Nephron progenitor cell (in vitro differentiated cells): ENCODE results near the gene BRINP2.
A peak's percentile ranks its signal among the peaks of the same experiment; 100 is the strongest.

ENCODE experiments used
- DNase-seq: peaks from one replicate; pipeline ENCODE4 v3.0.0; 2021
- H3K27ac Mint-ChIP-seq: 2 replicates; pipeline ENCODE4 v1.8.0; 2021; ENCODE audit warnings: mild to moderate bottlenecking, moderate library complexity, mixed read lengths
- H3K27me3 Mint-ChIP-seq: 2 replicates; pipeline ENCODE4 v1.8.0; 2021; ENCODE audit warnings: mild to moderate bottlenecking, low read depth, mixed read lengths; ENCODE audit not compliant: poor library complexity
- H3K36me3 Mint-ChIP-seq: 2 replicates; pipeline ENCODE4 v1.8.0; 2021; ENCODE audit warnings: low read depth, mixed read lengths
- H3K4me1 Mint-ChIP-seq: 2 replicates; pipeline ENCODE4 v1.8.0; 2021; ENCODE audit warnings: mixed read lengths
- H3K4me3 Mint-ChIP-seq: 2 replicates; pipeline ENCODE4 v1.8.0; 2021; ENCODE audit warnings: mild to moderate bottlenecking, moderate library complexity, mixed read lengths
- H3K9me3 Mint-ChIP-seq: 2 replicates; pipeline ENCODE4 v1.8.0; 2021; ENCODE audit warnings: mild to moderate bottlenecking, moderate library complexity, mixed read lengths
- TF ChIP-seq, protein P1 (sequence below): fragments of 200-600 bp; sonication (generic); IDR thresholded peaks from 2 replicates; pipeline ENCODE4 v1.5.0; 2021; ENCODE audit warnings: antibody characterized with exemption

The BRINP2 gene

DNA sequence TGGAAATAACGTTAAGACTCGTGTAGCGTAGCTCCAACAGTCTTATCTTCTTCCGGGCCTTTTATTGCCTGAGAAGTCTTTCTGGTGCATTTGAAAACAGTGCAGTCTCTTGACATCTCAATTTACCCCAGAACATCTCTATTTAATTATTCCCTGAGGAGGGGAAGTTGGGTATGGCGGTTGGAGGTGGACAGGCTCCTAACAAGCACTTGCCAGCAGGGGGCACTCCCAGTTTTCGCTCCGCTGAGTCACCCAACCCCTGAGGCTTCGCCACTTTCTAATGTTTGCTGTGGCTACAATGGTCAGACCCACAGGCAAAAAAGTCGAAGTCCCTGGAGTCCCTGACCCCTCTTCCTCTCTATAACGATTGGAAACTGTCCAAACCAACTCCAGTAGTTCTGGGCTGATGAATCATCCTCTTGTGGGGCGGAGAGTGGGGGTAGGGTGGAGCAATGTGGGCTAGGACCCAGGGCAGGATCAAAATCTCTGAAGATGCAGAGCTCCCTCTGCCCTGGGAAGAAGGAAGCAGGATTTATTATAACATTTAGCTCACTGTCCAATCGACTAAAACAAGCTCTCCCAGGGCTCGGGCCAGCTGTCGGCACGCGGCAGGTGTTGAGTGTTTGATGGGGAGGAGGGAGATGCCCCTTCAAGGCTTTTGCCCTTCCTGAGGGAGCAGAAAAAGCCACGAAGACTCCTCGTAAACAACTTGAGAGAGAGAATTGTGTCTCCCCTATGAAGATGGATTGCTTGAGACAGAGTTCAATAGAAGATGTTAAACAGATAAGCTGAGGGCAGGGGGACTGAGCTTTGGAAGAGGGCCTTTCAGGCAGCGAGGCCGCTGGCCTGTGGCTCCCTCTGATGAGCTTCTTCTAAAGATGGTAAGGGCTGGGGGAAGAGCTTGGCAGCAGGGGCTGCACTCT, 85.7 kb downstream of the BRINP2 start:
- Mint-ChIP-seq H3K4me1 (peaks cover 28% of the 10 kb centered on the region), H3K36me3 (no peaks in the 10 kb centered on the region), H3K4me3 (no peak overlapping the region), H3K27me3 (peaks cover 7% of the 10 kb centered on the region), H3K27ac (peak overlapping the region; percentile 70), H3K9me3 (no peaks in the 10 kb centered on the region)
- DNase-seq: peak; percentile 65
- TF ChIP-seq, protein P1, sequence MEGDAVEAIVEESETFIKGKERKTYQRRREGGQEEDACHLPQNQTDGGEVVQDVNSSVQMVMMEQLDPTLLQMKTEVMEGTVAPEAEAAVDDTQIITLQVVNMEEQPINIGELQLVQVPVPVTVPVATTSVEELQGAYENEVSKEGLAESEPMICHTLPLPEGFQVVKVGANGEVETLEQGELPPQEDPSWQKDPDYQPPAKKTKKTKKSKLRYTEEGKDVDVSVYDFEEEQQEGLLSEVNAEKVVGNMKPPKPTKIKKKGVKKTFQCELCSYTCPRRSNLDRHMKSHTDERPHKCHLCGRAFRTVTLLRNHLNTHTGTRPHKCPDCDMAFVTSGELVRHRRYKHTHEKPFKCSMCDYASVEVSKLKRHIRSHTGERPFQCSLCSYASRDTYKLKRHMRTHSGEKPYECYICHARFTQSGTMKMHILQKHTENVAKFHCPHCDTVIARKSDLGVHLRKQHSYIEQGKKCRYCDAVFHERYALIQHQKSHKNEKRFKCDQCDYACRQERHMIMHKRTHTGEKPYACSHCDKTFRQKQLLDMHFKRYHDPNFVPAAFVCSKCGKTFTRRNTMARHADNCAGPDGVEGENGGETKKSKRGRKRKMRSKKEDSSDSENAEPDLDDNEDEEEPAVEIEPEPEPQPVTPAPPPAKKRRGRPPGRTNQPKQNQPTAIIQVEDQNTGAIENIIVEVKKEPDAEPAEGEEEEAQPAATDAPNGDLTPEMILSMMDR: peak; percentile 56

DNA sequence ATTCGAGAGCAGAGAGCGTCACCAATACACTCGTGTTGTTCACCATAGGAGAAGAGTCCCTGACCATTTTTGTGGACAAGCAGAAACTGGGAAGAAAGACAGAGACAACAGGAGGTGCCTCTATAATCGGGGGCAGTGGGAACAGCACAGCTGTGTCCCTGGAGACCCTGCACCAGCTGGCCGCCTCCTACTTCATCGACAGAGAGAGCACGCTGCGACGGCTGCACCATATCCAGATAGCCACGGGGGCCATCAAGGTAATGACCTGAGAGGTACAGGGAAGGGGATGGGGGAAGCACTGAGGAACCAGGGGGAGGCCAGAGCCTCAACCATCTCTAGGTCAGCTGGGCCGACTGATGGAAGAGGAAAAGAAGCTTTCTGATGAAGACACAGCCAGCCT, 86.4 kb downstream of the BRINP2 start:
- no peak for DNase-seq
- Mint-ChIP-seq H3K4me3 (no peak overlapping the region), H3K27me3 (peaks cover 7% of the 10 kb centered on the region), H3K36me3 (no peaks in the 10 kb centered on the region), H3K27ac (peak overlapping the region; percentile 70), H3K9me3 (no peaks in the 10 kb centered on the region), H3K4me1 (peaks cover 28% of the 10 kb centered on the region)
- TF ChIP-seq, protein P1: no peak

DNA sequence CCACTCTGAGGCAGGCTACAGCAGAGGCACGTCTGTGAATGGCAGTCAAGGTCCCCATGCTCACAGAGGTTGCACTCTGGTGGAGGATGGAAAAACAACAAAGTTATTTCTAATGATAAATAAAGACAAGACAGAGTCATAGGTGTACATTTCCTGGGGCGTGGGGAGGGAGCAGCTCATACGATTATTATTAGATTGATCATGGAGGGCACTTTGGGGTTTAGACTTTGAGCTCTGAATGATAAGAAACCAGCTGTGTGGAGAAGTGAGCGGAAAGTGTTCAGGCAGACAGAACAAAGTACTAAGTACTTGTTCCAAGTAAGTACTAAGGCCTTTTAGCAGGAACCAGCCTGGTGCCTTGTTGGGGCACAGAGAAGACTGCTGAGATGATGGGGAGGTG, 86.8 kb downstream of the BRINP2 start:
- H3K4me3 Mint-ChIP-seq: no peak overlapping the region
- H3K27ac Mint-ChIP-seq: no peak overlapping the region
- H3K27me3 Mint-ChIP-seq: peaks cover 5% of the 10 kb centered on the region
- DNase-seq: no peak
- no peaks in the 10 kb centered on the region for H3K9me3 Mint-ChIP-seq
- H3K36me3 Mint-ChIP-seq: no peaks in the 10 kb centered on the region
- TF ChIP-seq, protein P1: no peak
- H3K4me1 Mint-ChIP-seq: peaks cover 28% of the 10 kb centered on the region

DNA sequence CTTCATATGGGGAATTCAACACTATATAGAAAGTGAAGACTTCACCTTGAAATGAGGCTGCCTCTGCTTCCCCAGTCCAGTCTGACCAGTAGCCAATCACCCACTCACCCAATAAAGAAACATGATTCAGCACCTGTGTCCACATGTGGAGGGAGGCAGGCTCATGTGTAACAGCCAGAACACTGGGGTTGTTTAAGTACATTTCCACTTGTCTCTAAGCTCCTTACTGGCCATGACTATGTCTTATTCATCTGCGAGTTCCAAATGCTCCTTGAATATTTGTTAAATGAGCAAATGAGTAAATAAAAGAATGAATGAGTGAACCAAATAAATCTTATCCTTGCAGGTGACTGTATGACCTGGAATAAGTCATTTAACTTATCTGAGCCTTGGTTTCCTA, 100.1 kb downstream of the BRINP2 start:
- no peak overlapping the region for H3K4me3 Mint-ChIP-seq

DNA sequence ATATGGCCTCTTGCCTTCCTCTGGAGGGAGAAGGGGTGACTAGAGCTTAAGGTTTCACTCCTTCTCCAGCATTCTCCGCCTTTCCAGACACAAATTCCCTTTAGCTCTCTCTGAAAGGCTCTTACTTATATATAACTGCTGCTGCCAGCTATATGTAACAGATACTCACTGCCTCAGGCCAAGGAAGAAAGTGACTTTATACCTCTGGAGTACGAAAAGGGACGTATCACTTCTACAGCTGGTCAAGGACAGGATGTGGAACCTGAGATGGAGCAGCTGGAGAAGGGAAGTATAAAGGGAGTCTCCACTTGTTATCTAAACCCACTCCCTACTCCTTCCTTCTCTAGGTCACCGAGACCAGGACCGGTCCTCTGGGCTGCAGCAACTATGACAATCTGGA, 102.4 kb downstream of the BRINP2 start:
- Mint-ChIP-seq H3K36me3 (no peaks in the 10 kb centered on the region), H3K4me1 (peaks cover 15% of the 10 kb centered on the region), H3K27ac (no peak overlapping the region), H3K27me3 (peaks cover 22% of the 10 kb centered on the region), H3K9me3 (peaks cover 3% of the 10 kb centered on the region), H3K4me3 (no peak overlapping the region)
- TF ChIP-seq, protein P1: no peak
- DNase-seq: no peak

More for the DNA sequence above, 100.1 kb downstream of the BRINP2 start:
- Mint-ChIP-seq H3K9me3 (peaks cover 7% of the 10 kb centered on the region), H3K27me3 (peaks cover 25% of the 10 kb centered on the region), H3K27ac (no peak overlapping the region), H3K36me3 (no peaks in the 10 kb centered on the region), H3K4me1 (peaks cover 15% of the 10 kb centered on the region)
- no peak for DNase-seq
- TF ChIP-seq, protein P1: no peak
